Uterus (tissue), 4 donors: ENCODE measurements around the gene DDX59. TPM values are rescaled to one million over a fixed set of nuclear protein-coding genes. Genes with fewer than 3 reads are reported as not detected.

Source experiments
- DNase-seq, 2 donors: peaks; one replicate each; pipeline ENCODE4 v3.0.0-alpha.2; 2019 to 2020
- H3K27ac ChIP-seq, 2 donors: fragments of 200-600 bp; sonication (generic); 1 replicate in 1 of 2; 2 replicates in 1 of 2; pipeline ENCODE4 v1.5.1; 2016 to 2018
- H3K27me3 ChIP-seq, 2 donors: fragments of 200-600 bp; sonication (generic); one replicate each; pipeline ENCODE4 v1.5.1; 2018 to 2019; ENCODE audit warnings: control low read depth in 1 of 2
- H3K36me3 ChIP-seq, 2 donors: fragments of 200-600 bp; sonication (generic); one replicate each; pipeline ENCODE4 v1.5.1; 2019; ENCODE audit warnings: control low read depth in 1 of 2
- H3K4me1 ChIP-seq, 2 donors: fragments of 200-600 bp; sonication (generic); one replicate each; pipeline ENCODE4 v1.5.1; 2018 to 2019; ENCODE audit warnings: control low read depth in 1 of 2
- H3K4me3 ChIP-seq, 2 donors: fragments of 200-600 bp; sonication (generic); 1 replicate in 1 of 2; 2 replicates in 1 of 2; pipeline ENCODE4 v1.5.1; 2018 to 2019; ENCODE audit warnings: mild to moderate bottlenecking in 1 of 2
- H3K9me3 ChIP-seq, 2 donors: fragments of 200-600 bp; sonication (generic); one replicate each; pipeline ENCODE4 v1.5.1; 2019; ENCODE audit warnings: control low read depth in 1 of 2
- CTCF ChIP-seq, 4 experiments: fragments of 200-600 bp in 2 of 4; fragments of 450-650 bp in 2 of 4; sonication (generic) in 2 of 4; IDR thresholded peaks; one replicate each; pipeline ENCODE4 v1.5.1; 2016 to 2019; ENCODE audit warnings: antibody characterized with exemption in 4 of 4, mild to moderate bottlenecking in 2 of 4, moderate library complexity in 1 of 4
- POLR2A ChIP-seq, 2 donors: fragments of 450-650 bp; IDR thresholded peaks; one replicate each; pipeline ENCODE4 v1.6.1; 2016; ENCODE audit warnings: antibody characterized with exemption in 2 of 2, mild to moderate bottlenecking in 1 of 2, moderate library complexity in 1 of 2
- intact Hi-C: fragments of 100-400 bp; cut with DNase I; formaldehyde crosslinking; loops from one replicate; pipeline ENCODE4 v1.15.1; 2023; ENCODE audit warnings: low total_unique reads
- total RNA-seq, 4 donors: library from RNA; depleted of rRNA in 3 of 4; stranded (reverse); fragments of >200 nt in 3 of 4; gene quantifications; one replicate each; pipeline versions ENCODE4 v1.1.0 to v1.2.4, GENCODE V29; 2014 to 2023
- donor health status: DM: yes; HTN: yes; CAD: no.

DDX59 gene
- total RNA-seq, 4 donors from 2014 or later, result 8.2 to 30.5 (median 22.0) TPM

- no peaks in the 10 kb centered on the region for H3K36me3 ChIP-seq
- intact Hi-C loops, result no loop called here
- H3K4me1 ChIP-seq, result no peaks in the 10 kb centered on the region
- TF ChIP-seq CTCF (IDR thresholded peaks at IDR 0.05) (no peak), POLR2A (IDR thresholded peaks at IDR 0.05) (no peak)
- no peaks in the 10 kb centered on the region for H3K9me3 ChIP-seq
- no peak for DNase-seq
- no peak overlapping the region for H3K27ac ChIP-seq
- no peaks in the 10 kb centered on the region for H3K27me3 ChIP-seq
- H3K4me3 ChIP-seq, result no peak overlapping the region
These were observed 37.4 kb upstream of the DDX59 start for GRCh38 chr1:200707116-200707515.

- no peak overlapping the region for H3K4me3 ChIP-seq
- no peaks in the 10 kb centered on the region for H3K4me1 ChIP-seq
- TF ChIP-seq CTCF (IDR thresholded peaks at IDR 0.05) (no peak), POLR2A (IDR thresholded peaks at IDR 0.05) (no peak)
- no peaks in the 10 kb centered on the region for H3K27me3 ChIP-seq
- intact Hi-C loops, result no loop called here
- H3K9me3 ChIP-seq, result no peaks in the 10 kb centered on the region
- H3K36me3 ChIP-seq, result no peaks in the 10 kb centered on the region
- H3K27ac ChIP-seq, result no peak overlapping the region
- DNase-seq, result no peak
These were observed 36.6 kb upstream of the DDX59 start for GRCh38 chr1:200706111-200706814.

GRCh38 chr1:200704986-200705500 lies 35.3 kb upstream of the DDX59 start:
- no peak for DNase-seq
- H3K27ac ChIP-seq, result no peak overlapping the region
- H3K4me3 ChIP-seq, result no peak overlapping the region
- H3K36me3 ChIP-seq, result no peaks in the 10 kb centered on the region
- no peaks in the 10 kb centered on the region for H3K9me3 ChIP-seq
- no peaks in the 10 kb centered on the region for H3K4me1 ChIP-seq
- TF ChIP-seq POLR2A (IDR thresholded peaks at IDR 0.05) (no peak), CTCF (IDR thresholded peaks at IDR 0.05) (no peak)
- H3K27me3 ChIP-seq, result no peaks in the 10 kb centered on the region
- intact Hi-C loops, result no loop called here

- H3K4me1 ChIP-seq, result no peaks in the 10 kb centered on the region
- H3K36me3 ChIP-seq, result no peaks in the 10 kb centered on the region
- intact Hi-C loops, result no loop called here
- H3K4me3 ChIP-seq, result no peak overlapping the region
- TF ChIP-seq POLR2A (IDR thresholded peaks at IDR 0.05) (no peak), CTCF (IDR thresholded peaks at IDR 0.05) (no peak)
- H3K27ac ChIP-seq, result no peak overlapping the region
- no peaks in the 10 kb centered on the region for H3K27me3 ChIP-seq
- no peaks in the 10 kb centered on the region for H3K9me3 ChIP-seq
- no peak for DNase-seq
These were observed 30.2 kb upstream of the DDX59 start for GRCh38 chr1:200699871-200700270.

- Histone ChIP-seq H3K9me3 (no peaks in the 10 kb centered on the region), H3K36me3 (no peaks in the 10 kb centered on the region), H3K4me3 (no peak overlapping the region), H3K4me1 (no peaks in the 10 kb centered on the region), H3K27ac (no peak overlapping the region), H3K27me3 (no peaks in the 10 kb centered on the region)
- intact Hi-C loops, result no loop called here
- no peak for DNase-seq
- TF ChIP-seq CTCF (IDR thresholded peaks at IDR 0.05) (no peak), POLR2A (IDR thresholded peaks at IDR 0.05) (no peak)
These were observed 25.0 kb upstream of the DDX59 start for GRCh38 chr1:200694738-200695137.
